Prostate gland (tissue), 2 donors: ENCODE results near the gene MAP3K9.

ENCODE experiments used
- POLR2A ChIP-seq: fragments of 450-650 bp; IDR thresholded peaks from one replicate; pipeline ENCODE4 v1.6.1; 2016; ENCODE audit warnings: antibody characterized with exemption, mild to moderate bottlenecking
- TF ChIP-seq, protein P1 (sequence below), 4 experiments: fragments of 200-600 bp in 2 of 4; fragments of 450-650 bp in 2 of 4; sonication (generic) in 2 of 4; IDR thresholded peaks; 1 replicate in 3 of 4; 2 replicates in 1 of 4; pipeline ENCODE4 v1.5.1; 2016 to 2019; ENCODE audit warnings: antibody characterized with exemption in 4 of 4, mild to moderate bottlenecking in 2 of 4, moderate library complexity in 2 of 4

DNA sequence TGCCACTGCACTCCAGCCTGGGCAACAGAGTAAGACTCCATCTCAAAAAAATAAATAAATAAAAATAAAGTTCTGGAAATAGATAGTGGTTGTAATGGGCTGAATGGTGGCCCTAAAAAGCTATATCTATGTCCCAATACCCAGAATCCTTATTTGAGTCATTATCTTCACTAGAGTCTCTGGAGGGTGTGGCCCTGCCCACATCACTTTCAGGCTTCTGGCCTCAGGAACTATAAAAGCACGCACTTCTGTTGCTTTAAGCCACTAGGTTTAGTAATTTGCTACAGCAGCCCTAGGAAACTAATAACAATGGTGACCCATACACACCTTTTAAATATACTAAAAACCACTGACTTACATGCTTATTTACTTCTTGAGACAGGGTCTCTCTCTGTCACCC is 49.9 kb downstream of the MAP3K9 start:
- TF ChIP-seq, protein P1, sequence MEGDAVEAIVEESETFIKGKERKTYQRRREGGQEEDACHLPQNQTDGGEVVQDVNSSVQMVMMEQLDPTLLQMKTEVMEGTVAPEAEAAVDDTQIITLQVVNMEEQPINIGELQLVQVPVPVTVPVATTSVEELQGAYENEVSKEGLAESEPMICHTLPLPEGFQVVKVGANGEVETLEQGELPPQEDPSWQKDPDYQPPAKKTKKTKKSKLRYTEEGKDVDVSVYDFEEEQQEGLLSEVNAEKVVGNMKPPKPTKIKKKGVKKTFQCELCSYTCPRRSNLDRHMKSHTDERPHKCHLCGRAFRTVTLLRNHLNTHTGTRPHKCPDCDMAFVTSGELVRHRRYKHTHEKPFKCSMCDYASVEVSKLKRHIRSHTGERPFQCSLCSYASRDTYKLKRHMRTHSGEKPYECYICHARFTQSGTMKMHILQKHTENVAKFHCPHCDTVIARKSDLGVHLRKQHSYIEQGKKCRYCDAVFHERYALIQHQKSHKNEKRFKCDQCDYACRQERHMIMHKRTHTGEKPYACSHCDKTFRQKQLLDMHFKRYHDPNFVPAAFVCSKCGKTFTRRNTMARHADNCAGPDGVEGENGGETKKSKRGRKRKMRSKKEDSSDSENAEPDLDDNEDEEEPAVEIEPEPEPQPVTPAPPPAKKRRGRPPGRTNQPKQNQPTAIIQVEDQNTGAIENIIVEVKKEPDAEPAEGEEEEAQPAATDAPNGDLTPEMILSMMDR (IDR thresholded peaks at IDR 0.05), result no peak
- no peak for TF ChIP-seq POLR2A
